ENCODE measurements around the gene ACOT8.

GRCh38 chr20:45796337-45797065 is 60.7 kb downstream of the ACOT8 start:
- TF ChIP-seq CTCF (IDR thresholded peaks at IDR 0.05; ENCODE audit: extremely low read depth in 1 of 2, insufficient read depth in 1 of 2, low read depth in 1 of 2, low read length in 2 of 2) (no peak), POLR2AphosphoS5 (IDR thresholded peaks at IDR 0.05; ENCODE audit: insufficient read depth, low read depth, low read length) (no peak), MYC (IDR thresholded peaks at IDR 0.05; ENCODE audit: low read depth, low read length) (no peak), MAX (IDR thresholded peaks at IDR 0.05; ENCODE audit: insufficient read depth, insufficient read length) (no peak), POLR2A (IDR thresholded peaks at IDR 0.05; ENCODE audit: low read depth, low read length) (no peak), EZH2 (IDR thresholded peaks at IDR 0.05; ENCODE audit: borderline replicate concordance, low read depth, low read length, severe bottlenecking) (no peak)
